Stimulated activated CD4-positive, alpha-beta T cell treated with anti-CD3 and anti-CD28 coated beads, TNF-alpha, amount 100 ng/mL, for 24 hours (primary cell): ENCODE results near the gene RDH14.

ENCODE experiments used
- DNase-seq, 3 experiments: peaks; one replicate each; pipeline ENCODE4 v3.0.0-alpha.2; 2020; ENCODE audit warnings: low read depth in 3 of 3

RDH14 gene, protein sequence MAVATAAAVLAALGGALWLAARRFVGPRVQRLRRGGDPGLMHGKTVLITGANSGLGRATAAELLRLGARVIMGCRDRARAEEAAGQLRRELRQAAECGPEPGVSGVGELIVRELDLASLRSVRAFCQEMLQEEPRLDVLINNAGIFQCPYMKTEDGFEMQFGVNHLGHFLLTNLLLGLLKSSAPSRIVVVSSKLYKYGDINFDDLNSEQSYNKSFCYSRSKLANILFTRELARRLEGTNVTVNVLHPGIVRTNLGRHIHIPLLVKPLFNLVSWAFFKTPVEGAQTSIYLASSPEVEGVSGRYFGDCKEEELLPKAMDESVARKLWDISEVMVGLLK

GRCh38 chr2:18560031-18560796, at the start of gene RDH14:
TSS of gene RDH14 (minus strand) at chr2:18560653. CDS start at chr2:18560572, 81 bp downstream.
- DNase-seq: peak; percentile 85 to 89 (median 85)

- DNase-seq: no peak
These were observed 49.6 kb upstream of the RDH14 start for GRCh38 chr2:18610090-18610489.

GRCh38 chr2:18605115-18605514, 44.7 kb upstream of the RDH14 start:
- no peak for DNase-seq

DNA sequence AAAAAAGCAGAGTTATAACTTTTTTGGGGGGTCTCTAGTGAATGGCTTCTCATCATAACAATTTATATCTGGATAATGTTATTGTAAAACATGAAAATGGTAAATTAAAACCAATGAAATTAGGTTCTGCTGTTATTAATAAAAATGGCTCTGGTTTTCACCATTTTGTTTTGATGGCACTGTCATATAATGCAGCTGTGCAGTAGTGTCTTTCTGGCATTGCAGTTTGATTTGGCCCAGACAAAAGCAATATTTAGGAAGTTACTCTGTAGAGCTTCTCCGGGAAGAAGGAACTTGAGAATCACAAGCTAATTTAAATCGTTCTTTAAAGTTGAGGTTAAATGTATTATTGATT, 44.1 kb upstream of the RDH14 start:
- no peak for DNase-seq

- DNase-seq: no peak
These were observed 43.5 kb upstream of the RDH14 start for GRCh38 chr2:18603854-18604530.

GRCh38 chr2:18602298-18602697, 41.8 kb upstream of the RDH14 start:
- no peak for DNase-seq

- no peak for DNase-seq
These were observed 39.8 kb upstream of the RDH14 start for GRCh38 chr2:18600255-18600613.

DNA sequence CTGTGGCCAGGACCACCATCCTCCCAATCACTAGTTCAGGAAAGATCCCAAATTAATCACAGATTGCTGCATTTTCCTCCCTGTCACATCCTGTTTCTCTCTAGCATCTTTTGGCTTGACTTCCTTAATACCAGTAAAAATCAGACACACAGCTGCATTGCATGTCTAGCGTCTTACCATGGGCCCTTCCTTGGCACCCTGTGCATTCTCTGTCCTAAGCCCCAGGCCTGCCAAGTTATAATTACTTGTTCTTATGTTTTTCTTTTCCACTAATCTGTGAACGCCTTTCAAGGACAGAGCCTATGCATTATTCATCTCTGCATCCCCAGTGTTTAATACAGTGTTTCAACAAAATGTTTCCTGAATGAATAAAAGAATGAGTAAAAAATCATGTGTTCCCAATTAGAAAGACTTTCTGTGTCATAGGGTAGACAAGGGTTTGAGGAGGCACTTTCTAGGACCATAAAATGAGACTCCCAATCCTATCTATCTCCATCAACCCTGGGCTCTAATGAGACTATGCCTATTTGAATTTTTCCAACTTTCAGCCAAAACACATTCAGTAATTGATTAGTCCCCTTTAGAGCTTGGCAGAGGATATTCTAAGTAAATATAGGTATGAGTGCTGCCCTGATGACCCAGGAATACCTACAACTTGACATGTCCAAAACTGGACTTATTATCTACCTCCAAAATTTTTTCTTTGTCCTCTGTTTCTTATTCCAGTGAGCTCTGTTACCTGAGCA, 39.2 kb upstream of the RDH14 start:
- no peak for DNase-seq

- no peak for DNase-seq
These were observed 38.5 kb upstream of the RDH14 start for GRCh38 chr2:18598848-18599484.

GRCh38 chr2:18597618-18598017, 37.2 kb upstream of the RDH14 start:
- no peak for DNase-seq

DNA sequence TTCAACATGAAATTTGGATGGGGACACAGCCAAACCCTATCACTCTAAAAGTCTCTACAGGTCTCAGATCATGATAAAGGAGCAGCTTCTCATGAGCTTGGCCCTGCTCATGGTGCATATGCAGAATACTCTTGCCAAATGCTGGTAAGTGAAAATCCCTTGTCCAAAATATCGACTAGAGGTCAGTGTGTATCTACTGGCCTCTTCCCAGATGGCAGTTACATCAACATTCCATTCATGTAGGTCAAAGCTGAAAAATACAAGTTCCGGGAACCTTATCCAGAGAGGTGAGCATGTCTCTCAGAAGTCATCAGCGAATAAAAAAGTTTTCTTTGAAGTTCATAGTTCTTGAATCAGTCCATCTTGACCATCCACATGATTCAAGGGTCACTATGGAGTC, 36.5 kb upstream of the RDH14 start:
- no peak for DNase-seq

DNA sequence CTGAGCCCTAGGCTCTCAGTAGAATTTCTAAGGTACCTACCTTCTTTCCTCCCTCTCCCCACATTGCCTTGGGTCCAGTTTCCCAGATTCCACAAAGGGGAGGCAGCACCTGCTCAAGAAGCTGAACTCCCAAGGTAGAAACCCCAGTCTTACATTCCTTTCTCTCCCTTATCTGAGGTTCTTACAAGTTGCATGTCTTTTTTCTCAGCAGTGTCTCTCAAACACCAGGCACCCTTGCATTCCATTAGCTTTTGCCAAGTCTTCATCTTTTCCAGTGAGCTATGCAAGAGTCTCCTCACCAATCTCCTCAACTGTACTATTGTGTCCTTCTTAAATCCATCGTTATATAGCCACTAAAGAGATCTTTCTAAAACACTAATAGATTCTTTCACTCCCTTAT, 33.0 kb upstream of the RDH14 start:
- no peak for DNase-seq

GRCh38 chr2:18592372-18592771, 31.9 kb upstream of the RDH14 start:
- DNase-seq: no peak

GRCh38 chr2:18589354-18589753, 28.9 kb upstream of the RDH14 start, which contains the start of gene NT5C1B:
TSS of gene NT5C1B (minus strand) at chr2:18589569. CDS start at chr2:18589468, 101 bp downstream.
- no peak for DNase-seq

DNA sequence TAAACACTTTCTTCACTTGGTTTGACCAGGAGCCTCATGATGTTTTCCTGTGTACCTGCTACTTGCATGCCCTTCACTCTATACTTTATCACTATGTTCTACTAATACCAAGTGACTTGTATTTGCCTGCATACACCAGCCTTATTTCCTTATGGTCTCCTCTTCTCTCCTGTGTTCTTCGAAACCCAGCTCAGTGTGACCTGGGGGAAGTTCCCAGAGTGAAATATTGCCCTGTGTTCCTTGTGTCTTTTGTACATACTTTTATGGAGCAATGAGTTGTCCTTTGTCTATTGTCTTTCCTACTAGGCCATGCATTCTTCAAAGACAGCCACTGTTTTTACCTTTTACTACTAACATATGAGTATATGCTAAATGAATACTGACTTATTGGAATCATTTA, 28.3 kb upstream of the RDH14 start:
- DNase-seq: no peak

GRCh38 chr2:18588049-18588448, 27.6 kb upstream of the RDH14 start:
- DNase-seq: no peak

GRCh38 chr2:18585526-18585925, 25.1 kb upstream of the RDH14 start:
- no peak for DNase-seq

DNA sequence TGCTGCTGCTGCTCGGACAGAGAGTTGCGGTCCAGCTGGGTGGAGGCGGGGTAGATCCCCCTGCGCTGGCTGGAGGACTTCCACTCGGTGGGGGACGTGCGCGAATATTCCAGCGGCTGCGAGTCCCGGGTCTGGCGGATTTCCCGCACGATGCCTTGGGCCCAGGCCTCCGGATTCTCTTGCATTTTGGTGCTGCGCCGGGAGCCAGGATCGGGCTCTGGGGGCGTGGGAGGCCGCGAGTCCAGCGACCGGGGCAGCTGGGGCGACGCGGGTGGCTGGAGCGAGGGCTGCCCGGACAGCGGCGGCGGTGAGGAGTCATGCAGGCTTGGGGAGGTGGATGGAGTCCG, 24.1 kb upstream of the RDH14 start:
- no peak for DNase-seq

GRCh38 chr2:18583905-18584607, 23.6 kb upstream of the RDH14 start:
- DNase-seq: no peak

- DNase-seq: no peak
These were observed 20.2 kb upstream of the RDH14 start for GRCh38 chr2:18580606-18581005.

- DNase-seq: no peak
These were observed 17.6 kb upstream of the RDH14 start for GRCh38 chr2:18578033-18578432.
